NCI-H128 (cell line): ENCODE data around the gene AGBL4.
A peak's percentile ranks its signal among the peaks of the same experiment; 100 is the strongest.

Experiments
- DNase-seq: peaks from one replicate; lab custom pipeline; 2025; ENCODE audit not compliant: unreplicated experiment; lab: John Stamatoyannopoulos, UW

AGBL4 gene

DNA sequence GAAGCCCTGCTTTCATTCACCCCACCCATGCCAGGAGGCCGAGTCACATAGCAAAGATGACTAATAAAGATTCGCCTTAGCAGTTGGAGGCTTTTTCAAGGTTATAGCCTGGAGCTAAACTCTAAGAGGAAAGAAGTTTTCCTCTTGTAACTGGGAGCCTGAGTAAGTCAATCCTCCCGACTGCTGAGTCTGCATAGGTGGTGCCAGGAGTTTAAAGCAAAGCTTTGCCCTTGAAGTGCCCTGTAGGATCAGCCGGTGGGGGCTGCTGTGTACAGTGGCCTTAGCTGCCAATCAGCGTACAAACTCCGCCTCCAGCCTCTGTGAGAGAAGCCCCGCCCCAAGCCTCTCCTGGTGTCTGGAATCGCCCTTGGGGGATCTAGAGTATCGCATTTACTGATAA is 1404.2 kb downstream of the AGBL4 start:
- no peak for DNase-seq

DNA sequence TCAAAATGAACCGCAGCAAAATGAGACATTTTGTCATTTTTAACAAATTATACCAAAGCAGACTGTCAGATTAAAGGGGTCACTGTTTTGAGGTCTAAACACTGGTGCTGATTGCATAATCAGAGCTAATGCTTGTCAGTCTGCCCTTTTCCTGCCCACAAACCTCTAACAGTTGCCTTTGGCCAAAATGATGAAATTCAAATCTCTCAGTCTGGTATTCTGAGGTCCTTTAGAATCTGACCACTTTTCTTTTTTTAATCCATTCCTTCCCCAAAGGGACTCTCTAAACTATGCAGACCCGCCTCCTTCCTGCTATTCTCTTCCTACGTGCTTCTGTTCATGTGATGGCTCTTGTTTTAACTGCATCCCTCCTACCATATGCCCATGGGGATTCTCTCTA is 1406.5 kb downstream of the AGBL4 start:
- no peak for DNase-seq

DNA sequence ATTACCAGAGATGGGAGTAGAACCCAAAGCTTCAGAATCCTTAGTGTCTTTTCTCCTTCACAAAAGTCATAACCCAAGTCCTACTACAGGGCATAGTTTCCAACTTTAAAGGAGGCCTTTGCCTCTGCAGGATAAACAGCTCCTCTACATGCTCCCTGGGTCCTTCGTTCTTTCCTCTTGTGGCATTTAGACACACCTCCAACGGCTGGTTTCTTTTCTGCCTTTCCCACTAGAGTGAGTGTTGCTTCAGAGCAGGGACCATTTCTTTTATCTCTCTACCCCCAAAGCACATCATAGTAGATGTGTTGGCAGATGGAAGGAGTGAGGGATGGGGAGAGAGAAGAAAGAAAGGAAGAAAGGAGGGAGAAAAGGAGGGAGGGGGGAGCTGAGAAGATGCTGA is 1407.0 kb downstream of the AGBL4 start:
- DNase-seq: no peak

DNA sequence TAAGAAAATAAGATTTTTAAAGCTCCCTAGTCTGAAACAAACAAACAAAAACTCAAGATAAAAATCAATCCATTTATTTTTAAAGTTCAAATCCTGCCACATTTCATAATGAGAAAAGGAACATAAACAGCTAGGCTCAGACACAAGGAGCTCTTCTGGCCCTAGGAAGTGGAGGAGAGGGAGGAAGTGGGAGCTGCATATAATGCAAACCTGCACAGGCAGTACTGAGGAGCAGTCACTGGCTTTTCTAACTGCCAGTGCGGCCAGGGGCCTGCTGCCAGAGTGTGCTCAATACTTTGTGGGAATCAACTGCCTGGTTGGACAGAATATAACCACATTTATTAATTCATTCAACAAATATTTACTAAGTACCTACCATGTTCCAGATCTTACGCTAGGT is 1411.9 kb downstream of the AGBL4 start:
- DNase-seq: no peak

DNA sequence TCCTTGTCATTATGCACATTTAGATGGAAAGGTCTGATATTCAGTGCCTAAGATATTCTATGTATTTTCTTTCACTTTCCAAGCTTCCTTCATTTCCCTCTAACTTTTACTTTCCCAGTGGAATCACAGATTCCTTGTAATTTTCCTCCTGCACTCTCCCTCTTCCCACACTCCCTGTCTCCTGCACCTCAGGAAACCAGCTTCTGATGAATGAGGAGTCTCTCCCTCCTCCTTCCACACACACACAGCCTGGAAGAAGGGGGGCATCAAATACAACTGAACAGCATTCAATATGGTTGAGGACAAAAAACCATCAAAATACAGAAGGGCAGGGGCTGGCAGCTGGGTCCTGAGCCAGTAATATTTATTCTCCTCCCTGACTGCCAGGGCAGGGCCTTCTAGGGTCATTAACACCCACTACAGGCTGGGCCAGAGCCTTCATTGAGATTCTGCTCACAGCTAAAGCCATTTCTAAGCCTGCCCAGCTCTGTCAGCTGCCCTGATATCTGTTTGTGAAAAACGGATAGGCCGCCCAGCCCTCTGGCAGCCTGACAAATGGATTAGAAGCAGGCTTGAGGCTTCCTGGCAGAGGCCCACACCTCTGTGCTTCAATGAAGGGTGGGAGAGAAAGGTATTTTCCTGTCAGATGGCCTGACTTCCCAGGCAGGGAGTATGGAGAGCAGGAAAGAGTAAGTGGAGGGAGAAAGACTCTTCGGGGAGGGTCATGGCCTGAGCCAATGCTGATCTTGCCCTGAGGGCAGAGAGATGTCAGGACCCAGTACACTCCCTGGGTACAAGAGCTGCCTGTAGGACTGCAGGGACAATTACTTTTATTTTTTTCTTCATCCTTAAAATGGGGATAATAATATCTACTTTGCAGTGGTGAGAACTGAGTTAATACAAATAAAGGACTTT is 1412.9 kb downstream of the AGBL4 start:
- no peak for DNase-seq

DNA sequence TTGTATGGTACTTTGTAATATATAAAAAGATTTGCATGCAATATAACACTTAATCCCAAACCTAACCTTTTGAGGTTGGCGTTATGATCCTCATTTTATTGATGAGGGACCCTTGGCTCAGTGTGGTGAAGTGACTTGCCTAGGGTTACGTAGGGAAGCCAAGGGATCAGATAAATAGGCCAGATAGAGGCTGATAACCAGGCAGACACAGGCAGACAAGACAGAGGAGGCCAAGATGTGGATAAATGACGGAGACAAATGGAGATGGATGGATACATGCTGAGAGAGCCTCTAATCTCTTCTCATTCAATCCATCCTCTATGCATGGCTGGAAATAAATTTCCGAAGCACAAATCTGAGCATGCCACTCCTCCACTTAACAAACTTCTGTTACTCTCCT is 1414.9 kb downstream of the AGBL4 start:
- no peak for DNase-seq

DNA sequence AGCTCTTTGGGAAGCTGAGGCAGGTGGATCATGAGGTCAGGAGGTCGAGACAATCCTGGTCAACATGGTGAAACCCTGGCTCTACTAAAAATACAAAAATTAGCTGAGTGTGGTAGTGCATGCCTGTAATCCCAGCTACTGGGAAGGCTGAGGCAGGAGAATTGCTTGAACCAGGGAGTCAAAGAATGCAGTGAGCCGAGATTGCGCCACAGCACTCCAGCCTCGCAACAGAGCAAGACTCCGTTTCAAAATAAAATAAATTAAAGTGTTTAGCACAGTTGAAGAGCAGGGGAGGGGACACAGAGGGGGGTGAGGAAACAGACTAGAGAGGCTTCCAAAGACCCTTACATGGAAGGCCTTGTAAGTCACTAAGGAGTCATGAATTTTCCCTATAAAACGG is 1420.5 kb downstream of the AGBL4 start:
- no peak for DNase-seq

DNA sequence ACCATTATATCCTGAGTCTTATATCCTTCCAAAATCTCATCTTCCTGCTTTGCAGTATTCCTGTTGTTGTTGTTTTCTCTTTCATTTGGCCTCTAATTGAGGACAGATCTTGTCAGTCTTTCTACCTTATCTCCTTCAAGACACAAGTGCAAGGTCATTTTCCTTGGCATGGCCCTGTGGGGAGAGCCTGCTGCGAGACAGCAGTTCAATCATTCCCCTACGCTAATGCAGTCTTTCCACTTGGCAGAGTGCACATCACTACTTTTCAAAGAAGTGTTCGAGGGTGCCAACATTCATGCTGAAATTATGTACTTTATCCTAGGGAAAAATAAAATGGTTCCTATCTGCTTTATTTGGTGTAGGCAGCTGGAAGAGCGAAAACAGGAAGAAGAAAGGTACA is 1421.4 kb downstream of the AGBL4 start:
- no peak for DNase-seq

DNA sequence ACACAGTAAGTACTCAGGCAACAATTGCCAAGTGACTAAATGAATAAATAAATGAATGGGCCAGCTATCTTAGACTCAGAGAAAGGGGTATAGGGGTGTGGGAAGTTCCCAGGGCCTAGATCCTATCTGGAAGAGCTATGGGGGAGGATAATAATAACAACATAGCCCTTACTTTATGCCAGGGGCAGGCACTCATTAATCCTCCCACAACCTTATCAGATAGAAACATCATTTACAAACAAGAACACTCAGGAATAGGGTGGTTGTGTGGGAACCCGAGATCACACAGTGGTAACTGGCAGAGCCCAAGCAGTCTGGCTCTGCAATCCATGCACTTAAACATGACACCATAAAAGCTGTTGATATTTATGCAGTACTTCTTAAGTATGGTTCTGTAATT is 1423.6 kb downstream of the AGBL4 start:
- no peak for DNase-seq

DNA sequence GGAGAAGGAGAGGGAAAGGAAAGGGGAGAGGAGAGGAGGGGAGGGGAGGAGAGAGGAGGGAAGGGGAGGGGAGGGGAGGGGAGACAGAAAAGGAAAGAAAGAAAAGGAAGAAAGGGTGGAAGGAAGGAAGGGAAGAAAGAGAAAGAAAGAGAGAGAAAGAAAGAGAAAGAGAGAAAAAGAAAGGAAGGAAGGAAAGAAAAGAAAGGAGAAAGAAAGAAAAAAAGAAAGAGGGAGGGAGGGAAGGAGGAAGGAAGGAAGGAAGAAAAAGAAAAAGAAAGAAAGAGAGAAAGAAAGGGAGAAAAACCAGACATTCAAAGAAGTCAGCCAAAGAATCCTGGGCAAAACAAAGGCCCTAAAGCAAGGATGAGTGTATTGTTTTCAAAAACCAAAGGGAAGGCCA is 1426.1 kb downstream of the AGBL4 start:
- no peak for DNase-seq

DNA sequence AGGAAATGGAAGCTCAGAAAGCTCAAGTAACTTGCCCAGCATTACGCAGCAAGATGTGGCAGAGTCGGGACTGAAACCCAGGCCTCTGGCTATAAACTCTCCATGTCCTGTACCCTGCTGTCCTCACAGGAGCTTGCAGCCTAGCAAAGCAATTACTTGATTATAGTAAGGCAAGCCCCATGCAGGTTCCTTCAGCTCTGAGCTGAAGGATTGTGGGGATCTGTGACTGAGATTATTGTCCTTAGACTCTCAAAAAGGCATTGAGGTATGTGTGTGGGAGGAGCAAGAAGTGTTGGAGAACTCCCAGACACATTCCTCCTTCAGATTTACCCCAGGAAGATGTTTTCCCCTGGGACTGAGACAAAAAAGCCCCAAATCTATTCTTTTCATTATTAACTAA is 1427.7 kb downstream of the AGBL4 start:
- DNase-seq: no peak

DNA sequence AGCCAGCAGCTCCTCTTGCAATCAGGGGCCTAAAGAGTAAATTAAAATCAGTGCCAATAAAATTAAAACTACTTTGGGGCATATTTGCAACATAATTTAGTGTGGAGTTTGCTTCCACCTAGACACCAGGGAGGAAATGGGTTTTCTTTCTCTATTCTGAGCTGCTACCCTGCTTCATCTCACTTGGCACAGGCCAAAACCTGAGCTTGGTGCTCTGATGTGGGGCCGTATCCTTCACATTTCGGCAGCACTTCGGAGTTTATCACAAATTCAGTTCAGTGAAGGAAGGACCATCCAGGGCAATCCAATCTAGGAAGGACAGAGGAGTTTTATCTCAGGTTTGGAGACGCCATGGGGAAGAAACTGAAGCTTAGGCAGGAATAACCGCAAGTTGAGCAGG is 1428.1 kb downstream of the AGBL4 start:
- DNase-seq: no peak

DNA sequence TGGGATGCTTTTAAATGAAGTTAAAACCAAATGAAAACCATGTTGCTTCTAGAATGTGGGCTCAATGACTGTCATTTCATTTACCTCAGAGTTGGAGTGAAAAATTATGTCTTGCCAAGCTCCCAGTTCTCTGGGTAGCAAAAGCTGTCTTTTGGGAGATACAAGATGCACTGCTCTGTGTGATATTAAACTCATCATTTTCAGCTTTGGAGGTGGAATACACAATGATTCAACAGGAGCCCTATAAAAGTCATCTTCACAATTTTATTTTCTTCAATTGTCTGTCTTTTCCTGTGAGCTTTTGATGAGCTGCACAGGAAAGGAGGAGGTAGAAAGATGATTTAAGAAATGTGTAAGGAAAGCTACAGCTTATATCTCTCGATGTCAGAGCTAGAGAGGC is 1431.4 kb downstream of the AGBL4 start:
- DNase-seq: no peak

DNA sequence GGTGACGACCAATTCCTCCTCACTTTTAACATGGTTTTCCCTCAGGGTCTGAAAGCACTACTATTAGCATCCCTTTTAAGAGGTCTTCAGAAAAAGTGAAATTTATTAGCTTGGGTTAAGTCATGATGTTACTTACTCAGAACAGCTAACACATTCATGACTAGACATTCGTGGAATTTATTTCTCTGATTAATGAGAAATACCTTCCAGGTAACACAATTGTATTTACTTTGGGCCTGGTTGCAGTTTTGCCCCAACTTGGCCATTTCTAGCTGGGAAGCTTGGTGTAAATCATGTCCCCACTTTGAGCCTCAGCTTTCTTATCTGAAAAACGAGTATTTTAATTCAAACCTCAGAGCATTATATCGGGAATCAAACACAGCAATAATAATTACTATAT is 1432.6 kb downstream of the AGBL4 start:
- no peak for DNase-seq

DNA sequence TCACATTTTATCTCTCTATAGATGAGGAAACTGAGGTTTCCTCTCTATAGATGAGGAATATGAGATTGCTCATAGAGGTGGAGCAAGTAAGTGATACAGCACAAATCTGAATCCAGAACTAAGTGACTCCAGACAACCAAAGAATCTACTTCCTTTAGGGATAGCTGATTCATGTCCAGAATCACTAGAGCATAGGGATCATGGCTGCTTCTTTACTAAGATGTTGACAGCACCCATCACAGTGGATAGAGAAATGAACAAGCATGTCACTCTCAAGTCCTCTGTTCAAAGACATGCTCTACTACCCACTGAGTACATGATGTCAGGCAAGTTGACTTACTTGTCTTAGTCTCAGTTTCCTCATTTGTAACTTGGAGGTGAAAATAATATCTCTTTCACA is 1435.7 kb downstream of the AGBL4 start:
- no peak for DNase-seq

DNA sequence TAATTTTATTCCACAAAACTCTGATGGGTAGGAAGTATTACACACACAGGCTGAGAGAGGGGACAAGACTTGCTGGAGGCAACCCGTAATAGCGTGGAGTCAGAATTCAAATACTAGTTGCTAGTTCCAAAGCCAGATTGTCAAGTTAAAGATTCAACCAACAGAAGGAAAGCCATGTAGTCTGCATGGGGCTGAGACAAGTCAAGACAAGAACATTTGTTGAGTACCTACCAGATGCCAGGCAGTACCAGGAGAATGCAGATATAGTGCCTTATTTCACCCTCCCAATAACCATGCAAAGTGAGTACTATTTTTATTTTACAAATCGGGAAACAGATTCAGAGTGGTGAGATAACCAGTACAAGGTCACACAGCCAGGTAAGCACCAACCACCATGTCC is 1441.3 kb downstream of the AGBL4 start:
- DNase-seq: no peak

DNA sequence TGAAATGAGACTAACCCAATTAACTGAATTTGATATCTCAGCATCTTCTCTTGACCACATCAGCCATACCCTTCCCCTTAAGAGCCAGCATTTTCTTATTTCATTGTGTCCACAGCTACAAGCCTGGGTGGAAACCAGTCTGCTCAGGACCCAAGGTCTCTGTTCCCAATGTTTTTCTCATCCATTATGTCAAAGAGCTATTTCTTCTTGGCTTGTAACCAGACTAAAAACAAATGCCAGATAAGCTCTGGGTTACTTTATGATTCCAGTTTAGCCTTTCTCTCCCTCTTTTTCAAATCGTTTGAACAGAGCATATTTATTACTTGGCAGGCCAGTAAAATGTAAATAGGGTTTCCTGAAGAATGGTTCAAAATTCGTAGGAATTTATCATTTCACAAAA is 1442.5 kb downstream of the AGBL4 start:
- no peak for DNase-seq

DNA sequence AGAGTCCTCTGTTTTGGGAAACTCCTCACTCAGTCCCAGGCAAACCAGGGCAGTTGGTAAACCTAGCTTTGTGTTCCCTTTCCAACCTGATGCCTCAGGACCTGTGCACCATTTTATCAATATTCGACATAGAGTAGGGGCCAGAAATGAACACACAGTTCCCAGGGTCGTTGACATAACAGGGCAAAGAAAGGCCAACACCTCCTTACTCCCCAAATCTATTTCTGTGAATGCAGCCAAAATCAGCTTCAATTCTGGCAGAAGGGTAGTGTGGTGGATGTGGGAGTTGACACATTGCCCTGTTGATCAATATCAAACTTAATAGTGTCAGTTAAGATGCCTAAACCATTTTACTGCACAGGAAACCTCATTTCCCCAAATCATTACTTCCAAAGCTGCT is 1447.2 kb downstream of the AGBL4 start:
- DNase-seq: no peak

DNA sequence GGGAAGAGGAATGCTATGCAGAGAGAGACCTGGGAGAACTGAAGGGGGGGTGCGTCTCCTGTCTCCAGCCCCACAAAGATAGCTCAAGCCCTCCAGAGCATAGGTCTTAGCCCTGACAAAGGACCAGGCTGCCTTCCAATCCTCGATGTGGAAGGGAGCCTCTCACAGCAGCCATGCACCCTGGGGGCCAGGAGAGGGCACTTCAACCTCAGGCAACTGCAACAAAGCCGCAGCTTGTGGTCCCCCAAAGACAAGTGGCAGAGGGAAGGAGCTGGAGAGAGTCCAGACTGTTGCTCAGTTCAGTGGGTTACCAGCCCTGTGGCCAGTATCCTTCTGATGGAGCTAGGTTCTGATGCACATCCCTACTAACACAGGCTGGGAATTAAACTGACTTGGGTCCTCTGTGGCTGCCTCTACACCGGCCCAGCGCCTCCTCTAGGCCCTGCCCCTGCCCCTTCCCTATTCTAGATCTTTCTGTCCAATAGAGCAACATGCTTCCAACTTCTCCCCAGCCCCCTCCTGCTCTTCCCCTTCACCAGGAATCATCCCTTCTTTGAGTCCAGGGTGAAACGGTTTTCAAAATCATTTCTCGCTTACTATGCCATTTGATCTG is 1451.0 kb downstream of the AGBL4 start:
- DNase-seq: peak; percentile 78

DNA sequence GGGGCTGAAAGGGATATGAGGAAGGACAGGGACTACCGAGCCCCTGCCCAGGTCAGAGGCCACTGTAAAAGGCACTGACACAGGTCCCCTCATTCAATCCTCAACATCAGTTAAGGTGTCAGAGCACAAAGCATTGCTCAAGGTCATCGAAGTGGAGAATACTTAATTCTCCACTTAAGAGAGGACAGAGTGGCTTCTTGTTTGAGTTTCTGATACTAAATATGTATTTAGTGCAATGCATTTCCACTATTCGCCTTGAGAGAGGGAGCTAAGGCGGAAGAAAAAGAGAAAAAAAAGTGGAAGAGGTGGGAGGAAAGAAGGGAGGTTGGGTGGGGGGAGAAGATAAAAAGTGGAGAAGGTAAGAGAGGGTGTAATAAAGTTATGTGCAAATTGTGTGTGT is 1451.6 kb downstream of the AGBL4 start:
- DNase-seq: no peak

DNA sequence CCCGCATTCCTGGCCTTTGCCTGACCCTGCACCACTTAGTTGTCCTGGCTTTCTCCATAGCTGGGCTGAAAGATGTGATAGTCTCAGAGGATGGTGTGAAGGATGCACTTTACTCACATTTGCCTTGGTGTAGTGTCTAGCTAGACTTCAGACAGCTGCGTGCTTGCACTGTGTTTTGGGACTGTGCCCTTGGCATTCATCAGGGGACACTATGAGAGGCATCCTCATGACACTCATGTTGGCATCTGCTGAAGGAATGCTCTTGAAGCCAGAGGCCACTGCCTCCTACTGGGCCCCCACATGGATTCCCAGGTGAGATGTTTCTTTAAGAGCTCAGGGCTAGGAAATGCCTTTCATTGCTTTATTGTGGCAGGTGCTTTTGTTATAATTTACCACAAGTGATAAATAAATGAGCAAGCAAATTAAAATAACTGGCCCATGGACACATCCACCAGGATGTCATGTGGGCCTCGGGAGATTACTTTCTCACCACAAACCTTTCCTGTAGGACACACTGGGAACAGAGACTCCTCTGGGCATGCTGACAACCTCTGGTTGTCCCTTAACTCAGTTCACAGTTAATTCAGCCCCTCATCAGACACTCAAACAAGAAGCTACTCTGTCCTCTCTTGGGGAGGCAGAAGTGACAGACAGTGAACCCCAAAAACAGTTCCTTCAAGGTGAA is 1452.3 kb downstream of the AGBL4 start:
- no peak for DNase-seq

DNA sequence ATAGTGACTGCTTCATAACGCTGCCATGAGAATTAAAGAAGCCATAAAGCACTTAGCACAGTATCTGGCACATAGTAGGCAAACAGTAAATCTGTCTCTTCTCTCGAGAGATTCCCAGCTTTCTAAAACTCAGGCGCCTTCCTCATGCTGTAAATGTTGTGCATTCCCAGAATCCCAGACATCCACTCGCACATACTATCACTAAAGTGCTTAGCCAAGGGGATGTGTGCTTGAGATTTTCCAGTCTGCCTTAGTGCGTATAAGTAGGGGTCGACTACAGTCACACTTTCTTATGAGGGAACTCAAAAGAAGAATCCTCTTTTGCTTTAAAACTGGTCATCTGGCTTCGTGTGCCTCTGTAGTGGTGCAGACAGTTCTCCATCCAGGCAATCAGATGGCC is 1453.2 kb downstream of the AGBL4 start:
- no peak for DNase-seq
